DND-41 (cell line): Measurements from ENCODE around the gene PRF1.

Source experiments
- ATAC-seq: fragments of 200-7000 bp; cut with Tn5 transposase; 3 replicates; pipeline ENCODE4 v1.9.1; 2021; ENCODE audit warnings: low read depth; ENCODE audit not compliant: insufficient read depth
- DNase-seq: peaks from one replicate; pipeline ENCODE4 v3.0.0-alpha.2; 2020
- H2AFZ ChIP-seq: 2 replicates; pipeline ENCODE4 v1.6.0; 2012; ENCODE audit warnings: low read depth, low read length
- H3K27ac ChIP-seq: 2 replicates; pipeline ENCODE4 v1.5.1; 2012; ENCODE audit warnings: low read length, inconsistent platforms
- H3K27me3 ChIP-seq: fragments of 200-600 bp; sonication (generic); 2 replicates; pipeline ENCODE4 v1.6.0; 2012; ENCODE audit warnings: low read length, mild to moderate bottlenecking, inconsistent platforms; ENCODE audit not compliant: insufficient read depth, poor library complexity
- H3K36me3 ChIP-seq: 2 replicates; pipeline ENCODE4 v1.5.1; 2012; ENCODE audit warnings: low read length, inconsistent platforms; ENCODE audit not compliant: insufficient read depth
- H3K4me1 ChIP-seq: 2 replicates; pipeline ENCODE4 v1.5.1; 2012; ENCODE audit warnings: mild to moderate bottlenecking, low read length; ENCODE audit not compliant: insufficient read depth
- H3K4me2 ChIP-seq: 2 replicates; pipeline ENCODE4 v1.6.0; 2012; ENCODE audit warnings: mild to moderate bottlenecking, moderate library complexity, low read length, inconsistent platforms; ENCODE audit not compliant: insufficient read depth
- H3K4me3 ChIP-seq, 2 experiments: fragments of 200-600 bp in 1 of 2; shearing (Covaris generic) in 1 of 2; 2 replicates each; pipeline ENCODE4 v1.5.1; 2012 to 2016; ENCODE audit warnings: inconsistent platforms in 2 of 2, low read length in 2 of 2, mild to moderate bottlenecking in 2 of 2, low read depth in 1 of 2, moderate library complexity in 1 of 2
- H3K79me2 ChIP-seq: 2 replicates; pipeline ENCODE4 v1.6.0; 2012; ENCODE audit warnings: low read length, inconsistent platforms; ENCODE audit not compliant: insufficient read depth
- H3K9ac ChIP-seq: 2 replicates; pipeline ENCODE4 v1.6.0; 2012; ENCODE audit warnings: low read depth, mild to moderate bottlenecking, inconsistent platforms, low read length, moderate library complexity
- H3K9me3 ChIP-seq: 2 replicates; pipeline ENCODE4 v1.5.1; 2012; ENCODE audit warnings: low read length, moderate library complexity, mild to moderate bottlenecking, inconsistent platforms; ENCODE audit not compliant: insufficient read depth, severe bottlenecking
- H4K20me1 ChIP-seq: 2 replicates; pipeline ENCODE4 v1.6.0; 2012; ENCODE audit warnings: low read length; ENCODE audit not compliant: insufficient read depth
- CTCF ChIP-seq: IDR thresholded peaks from 2 replicates; pipeline ENCODE4 v1.5.1; 2012; ENCODE audit warnings: borderline replicate concordance, low read length, moderate library complexity, mild to moderate bottlenecking; ENCODE audit not compliant: poor library complexity, severe bottlenecking; ENCODE audit errors: extremely low read depth
- EZH2 ChIP-seq: IDR thresholded peaks from 3 replicates; pipeline ENCODE4 v1.6.1; 2012; ENCODE audit warnings: borderline replicate concordance, low read depth, mild to moderate bottlenecking, moderate library complexity, low read length, inconsistent platforms; ENCODE audit not compliant: severe bottlenecking

PRF1 gene

GRCh38 chr10:70563230-70563629 is 39.3 kb downstream of the PRF1 start:
- H3K9me3 ChIP-seq, result no peaks in the 10 kb centered on the region
- 0 out of 2 replicates have a peak, but pooled peaks cover 3% of the 10 kb centered on the region for H4K20me1 ChIP-seq
- TF ChIP-seq CTCF (no peak), EZH2 (no peak)
- ATAC-seq, result no peak
- no peak for DNase-seq
- no peaks in the 10 kb centered on the region for H3K79me2 ChIP-seq
- no peaks in the 10 kb centered on the region for H3K27me3 ChIP-seq
- no peak overlapping the region for H2AFZ ChIP-seq
- peaks cover 2% of the 10 kb centered on the region; the same call in 1 of the 2 replicates for H3K36me3 ChIP-seq
- H3K4me1 ChIP-seq, result peaks cover 12% of the 10 kb centered on the region
- H3K9ac ChIP-seq, result no peak overlapping the region
- no peak overlapping the region for H3K4me3 ChIP-seq
- H3K4me2 ChIP-seq, result no peak overlapping the region
- no peak overlapping the region; the same call in 1 of the 2 replicates for H3K27ac ChIP-seq

- no peak overlapping the region for H3K9ac ChIP-seq
- H3K27ac ChIP-seq, result peak overlapping the region; percentile 18; the same call in 1 of the 2 replicates
- no peaks in the 10 kb centered on the region for H3K9me3 ChIP-seq
- no peak overlapping the region for H3K4me3 ChIP-seq
- no peaks in the 10 kb centered on the region for H3K79me2 ChIP-seq
- H3K27me3 ChIP-seq, result no peaks in the 10 kb centered on the region
- no peak for ATAC-seq
- H4K20me1 ChIP-seq, result 0 out of 2 replicates have a peak, but pooled peaks cover 3% of the 10 kb centered on the region
- H2AFZ ChIP-seq, result no peak overlapping the region
- H3K36me3 ChIP-seq, result no peaks in the 10 kb centered on the region
- peaks cover 12% of the 10 kb centered on the region for H3K4me1 ChIP-seq
- TF ChIP-seq CTCF (no peak), EZH2 (no peak)
- DNase-seq, result no peak
- no peak overlapping the region for H3K4me2 ChIP-seq
Measured at GRCh38 chr10:70562036-70562755, 40.3 kb downstream of the PRF1 start.

GRCh38 chr10:70561558-70561957 is 41.0 kb downstream of the PRF1 start:
- Histone ChIP-seq H3K4me1 (peaks cover 12% of the 10 kb centered on the region), H2AFZ (no peak overlapping the region), H3K36me3 (no peaks in the 10 kb centered on the region), H3K4me2 (no peak overlapping the region), H3K79me2 (no peaks in the 10 kb centered on the region), H3K9ac (no peak overlapping the region), H3K4me3 (no peak overlapping the region), H4K20me1 (0 out of 2 replicates have a peak, but pooled peaks cover 3% of the 10 kb centered on the region), H3K27ac (peak overlapping the region; percentile 32; the same call in 1 of the 2 replicates), H3K9me3 (no peaks in the 10 kb centered on the region), H3K27me3 (no peaks in the 10 kb centered on the region)
- ATAC-seq (peak; percentile 76), DNase-seq (peak; percentile 72)
- TF ChIP-seq EZH2 (no peak), CTCF (no peak)
